Parathyroid adenoma (tissue), 2 donors: ENCODE measurements around the gene PDE4D.

Source experiments
- H2AFZ ChIP-seq: fragments of 300-600 bp; sonication (generic); one replicate; pipeline ENCODE4 v1.7.0; 2017; ENCODE audit warnings: antibody characterized with exemption, mild to moderate bottlenecking
- H3K27ac ChIP-seq: fragments of 300-600 bp; sonication (generic); one replicate; pipeline ENCODE4 v1.7.0; 2017
- H3K27me3 ChIP-seq: fragments of 300-600 bp; sonication (generic); one replicate; pipeline ENCODE4 v1.7.0; 2017; ENCODE audit warnings: low read length; ENCODE audit not compliant: control insufficient read depth, insufficient read depth
- H3K36me3 ChIP-seq: fragments of 300-600 bp; sonication (generic); one replicate; pipeline ENCODE4 v1.7.0; 2017; ENCODE audit warnings: low read length; ENCODE audit not compliant: control insufficient read depth, insufficient read depth
- H3K4me1 ChIP-seq: fragments of 300-600 bp; sonication (generic); one replicate; pipeline ENCODE4 v1.7.0; 2017; ENCODE audit warnings: control low read depth
- H3K4me2 ChIP-seq: fragments of 300-600 bp; sonication (generic); one replicate; pipeline ENCODE4 v1.7.0; 2017; ENCODE audit warnings: low read length
- H3K4me3 ChIP-seq: fragments of 300-600 bp; sonication (generic); one replicate; pipeline ENCODE4 v1.7.0; 2017; ENCODE audit warnings: low read depth, low read length
- H3K79me2 ChIP-seq: fragments of 300-600 bp; sonication (generic); one replicate; pipeline ENCODE4 v1.7.0; 2017; ENCODE audit warnings: control low read depth
- H3K9ac ChIP-seq: fragments of 300-600 bp; sonication (generic); one replicate; pipeline ENCODE4 v1.7.0; 2017; ENCODE audit warnings: mild to moderate bottlenecking
- H3K9me3 ChIP-seq: fragments of 300-600 bp; sonication (generic); one replicate; pipeline ENCODE4 v1.7.0; 2017; ENCODE audit warnings: low read length; ENCODE audit not compliant: control insufficient read depth
- CTCF ChIP-seq: fragments of 300-600 bp; sonication (generic); IDR thresholded peaks from one replicate; pipeline ENCODE4 v1.7.0; 2017; ENCODE audit warnings: antibody characterized with exemption, mild to moderate bottlenecking
- donor health status: primary hyperparathyroidism.

Gene PDE4D

GRCh38 chr5:59238126-59238902 lies 655.2 kb downstream of the PDE4D start:
- no peaks in the 10 kb centered on the region for H3K27me3 ChIP-seq
- no peaks in the 10 kb centered on the region for H3K9me3 ChIP-seq
- no peak overlapping the region for H3K9ac ChIP-seq
- no peak overlapping the region for H3K4me3 ChIP-seq
- no peak overlapping the region for H3K27ac ChIP-seq
- TF ChIP-seq CTCF, result no peak
- no peak overlapping the region for H3K4me2 ChIP-seq
- no peak overlapping the region for H2AFZ ChIP-seq
- no peaks in the 10 kb centered on the region for H3K4me1 ChIP-seq
- H3K79me2 ChIP-seq, result no peaks in the 10 kb centered on the region
- no peaks in the 10 kb centered on the region for H3K36me3 ChIP-seq

- Histone ChIP-seq H3K79me2 (no peaks in the 10 kb centered on the region), H3K9ac (no peak overlapping the region), H3K4me1 (no peaks in the 10 kb centered on the region), H3K36me3 (no peaks in the 10 kb centered on the region), H2AFZ (no peak overlapping the region), H3K27ac (no peak overlapping the region), H3K27me3 (no peaks in the 10 kb centered on the region), H3K4me2 (no peak overlapping the region), H3K9me3 (no peaks in the 10 kb centered on the region), H3K4me3 (no peak overlapping the region)
- no peak for TF ChIP-seq CTCF
Measured at GRCh38 chr5:59236986-59237385, 656.5 kb downstream of the PDE4D start.

- Histone ChIP-seq H3K9ac (no peak overlapping the region), H3K36me3 (no peaks in the 10 kb centered on the region), H3K79me2 (no peaks in the 10 kb centered on the region), H3K27ac (no peak overlapping the region), H3K4me1 (no peaks in the 10 kb centered on the region), H3K4me3 (no peak overlapping the region), H3K4me2 (no peak overlapping the region), H3K9me3 (no peaks in the 10 kb centered on the region), H2AFZ (no peak overlapping the region), H3K27me3 (no peaks in the 10 kb centered on the region)
- no peak for TF ChIP-seq CTCF
Measured at GRCh38 chr5:59236448-59236847, 657.1 kb downstream of the PDE4D start.

- no peaks in the 10 kb centered on the region for H3K36me3 ChIP-seq
- no peaks in the 10 kb centered on the region for H3K79me2 ChIP-seq
- no peak for TF ChIP-seq CTCF
- H3K27ac ChIP-seq, result no peak overlapping the region
- no peak overlapping the region for H3K4me2 ChIP-seq
- no peak overlapping the region for H3K9ac ChIP-seq
- no peak overlapping the region for H3K4me3 ChIP-seq
- H3K4me1 ChIP-seq, result no peaks in the 10 kb centered on the region
- H2AFZ ChIP-seq, result no peak overlapping the region
- H3K9me3 ChIP-seq, result no peaks in the 10 kb centered on the region
- no peaks in the 10 kb centered on the region for H3K27me3 ChIP-seq
Measured at GRCh38 chr5:59234236-59234635, 659.3 kb downstream of the PDE4D start.
